Brain pericyte (primary cell): ENCODE results near the gene FGF4.
"Not testable (repeated sequence)": the region's sequence is repeated elsewhere in the genome, so short reads cannot be mapped to it uniquely, and the experiment has no call there.

Source experiments
- DNase-seq: peaks from one replicate; pipeline ENCODE4 v3.0.0-alpha.2; 2012; ENCODE audit warnings: low read depth, low spot score

FGF4 gene

GRCh38 chr11:69773626-69774353 is 1.4 kb downstream of the FGF4 start:
- DNase-seq = no peak

- DNase-seq = no peak
Measured at GRCh38 chr11:69771466-69771865, 3.7 kb downstream of the FGF4 start.

GRCh38 chr11:69770540-69770939 is 4.6 kb downstream of the FGF4 start:
- DNase-seq = no peak

GRCh38 chr11:69765498-69765995 is 9.6 kb downstream of the FGF4 start:
- no peak for DNase-seq

GRCh38 chr11:69764918-69765317 is 10.2 kb downstream of the FGF4 start:
- DNase-seq = not testable (repeated sequence)

GRCh38 chr11:69760319-69760718 is 14.8 kb downstream of the FGF4 start:
- no peak for DNase-seq

- DNase-seq = no peak
Measured at GRCh38 chr11:69752890-69753289, 22.3 kb downstream of the FGF4 start.

GRCh38 chr11:69750875-69751597 is 24.1 kb downstream of the FGF4 start:
- DNase-seq = no peak

- DNase-seq = no peak
Measured at GRCh38 chr11:69750108-69750850, 24.9 kb downstream of the FGF4 start.

- no peak for DNase-seq
Measured at GRCh38 chr11:69748637-69749036, 26.5 kb downstream of the FGF4 start.

GRCh38 chr11:69746752-69747742 is 28.1 kb downstream of the FGF4 start:
- DNase-seq = no peak

GRCh38 chr11:69746140-69746539 is 29.0 kb downstream of the FGF4 start:
- DNase-seq = no peak

- DNase-seq = no peak
Measured at GRCh38 chr11:69745201-69745600, 29.9 kb downstream of the FGF4 start.

- DNase-seq = peak; percentile 32
Measured at GRCh38 chr11:69744435-69744834, 30.7 kb downstream of the FGF4 start.

- DNase-seq = no peak
Measured at GRCh38 chr11:69734841-69735240, 40.3 kb downstream of the FGF4 start.

GRCh38 chr11:69734367-69734766 is 40.8 kb downstream of the FGF4 start:
- DNase-seq = no peak

- no peak for DNase-seq
Measured at GRCh38 chr11:69732910-69733309, 42.2 kb downstream of the FGF4 start.

- DNase-seq = no peak
Measured at GRCh38 chr11:69731110-69731509, 44.0 kb downstream of the FGF4 start.

- DNase-seq = no peak
Measured at GRCh38 chr11:69730500-69730899, 44.6 kb downstream of the FGF4 start.

- DNase-seq = no peak
Measured at GRCh38 chr11:69729252-69729651, 45.9 kb downstream of the FGF4 start.

GRCh38 chr11:69727266-69727665 is 47.9 kb downstream of the FGF4 start:
- DNase-seq = no peak
